Mesothelial cell of epicardium (in vitro differentiated cells): ENCODE measurements around the gene ZDHHC22. TPM values are rescaled to one million over a fixed set of nuclear protein-coding genes. Genes with fewer than 3 reads are reported as not detected.
A peak's percentile ranks its signal among the peaks of the same experiment; 100 is the strongest.

ENCODE experiments used
- DNase-seq, 2 experiments: peaks; one replicate each; pipeline ENCODE4 v3.0.0; 2021; ENCODE audit warnings: low spot score in 2 of 2; ENCODE audit not compliant: unreplicated experiment in 2 of 2
- H3K27ac Mint-ChIP-seq: 2 replicates; pipeline ENCODE4 v1.8.0; 2021; ENCODE audit warnings: mixed read lengths
- H3K27me3 Mint-ChIP-seq: 2 replicates; pipeline ENCODE4 v1.8.0; 2021; ENCODE audit warnings: low read depth, mixed read lengths
- H3K36me3 Mint-ChIP-seq: 2 replicates; pipeline ENCODE4 v1.8.0; 2021; ENCODE audit warnings: mixed read lengths
- H3K4me1 Mint-ChIP-seq: 2 replicates; pipeline ENCODE4 v1.8.0; 2021; ENCODE audit warnings: mixed read lengths
- H3K4me3 Mint-ChIP-seq: 2 replicates; pipeline ENCODE4 v1.8.0; 2021; ENCODE audit warnings: mild to moderate bottlenecking, moderate library complexity, mixed read lengths
- H3K9me3 Mint-ChIP-seq: 2 replicates; pipeline ENCODE4 v1.8.0; 2021; ENCODE audit warnings: mixed read lengths
- total RNA-seq: library from RNA; stranded (reverse); gene quantifications from 3 replicates; pipeline ENCODE4 v1.2.1, GENCODE V29; 2021
- TF ChIP-seq, protein P1 (sequence below): fragments of 200-600 bp; sonication (generic); IDR thresholded peaks from one replicate; pipeline ENCODE4 v1.5.0; 2021; ENCODE audit warnings: antibody characterized with exemption; ENCODE audit not compliant: unreplicated experiment

Gene ZDHHC22, protein sequence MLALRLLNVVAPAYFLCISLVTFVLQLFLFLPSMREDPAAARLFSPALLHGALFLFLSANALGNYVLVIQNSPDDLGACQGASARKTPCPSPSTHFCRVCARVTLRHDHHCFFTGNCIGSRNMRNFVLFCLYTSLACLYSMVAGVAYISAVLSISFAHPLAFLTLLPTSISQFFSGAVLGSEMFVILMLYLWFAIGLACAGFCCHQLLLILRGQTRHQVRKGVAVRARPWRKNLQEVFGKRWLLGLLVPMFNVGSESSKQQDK
- not detected in 3 replicates for total RNA-seq

DNA sequence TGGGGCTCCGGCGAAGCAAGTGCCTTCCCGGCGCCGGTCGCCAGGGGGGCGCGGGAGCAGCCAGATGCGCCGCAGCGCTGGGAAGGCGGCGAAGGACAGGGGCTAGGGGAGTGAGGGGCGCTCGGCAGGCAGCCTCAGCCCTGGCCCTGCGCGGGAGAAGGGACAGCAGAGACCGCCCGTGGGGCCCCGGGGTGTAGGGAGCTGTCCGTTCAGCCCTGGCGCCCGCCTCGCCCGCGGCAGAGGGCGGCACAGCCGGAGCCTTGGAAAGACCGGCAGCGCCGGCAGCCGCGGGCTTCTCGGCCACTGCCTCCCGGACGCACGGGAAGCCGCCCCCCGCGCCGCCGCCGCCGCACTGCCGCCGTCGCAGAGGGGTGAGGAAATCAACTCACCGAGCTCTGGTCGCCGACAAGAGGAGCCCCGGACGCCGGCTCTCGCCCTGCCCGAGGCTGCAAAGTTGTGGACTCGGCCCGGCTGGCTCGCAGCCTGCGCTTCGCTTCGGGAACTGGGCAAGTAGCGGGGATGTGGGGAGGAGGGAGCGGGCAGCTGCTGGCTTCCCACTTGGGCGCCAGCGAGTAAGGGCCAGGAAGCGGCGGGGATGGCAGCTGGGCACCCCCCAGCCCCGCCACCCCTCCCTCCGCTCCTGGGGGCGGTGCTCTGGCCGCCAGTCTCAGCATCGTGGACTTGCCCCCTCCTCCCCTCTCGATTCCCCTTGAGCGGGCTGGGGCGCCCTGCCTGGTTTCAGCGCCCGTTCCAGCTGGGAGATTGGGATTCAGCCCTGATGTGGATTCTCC lies at the start of gene ZDHHC22:
Gene ZDHHC22 (minus strand): TSS at position 578 of the 791 bp plus-strand sequence. CDS start 2,053 bp downstream, outside the sequence.
- Mint-ChIP-seq H3K27me3 (peaks cover 93% of the 10 kb centered on the region), H3K36me3 (no peaks in the 10 kb centered on the region), H3K27ac (no peak within 1 kb of the TSS)

DNA sequence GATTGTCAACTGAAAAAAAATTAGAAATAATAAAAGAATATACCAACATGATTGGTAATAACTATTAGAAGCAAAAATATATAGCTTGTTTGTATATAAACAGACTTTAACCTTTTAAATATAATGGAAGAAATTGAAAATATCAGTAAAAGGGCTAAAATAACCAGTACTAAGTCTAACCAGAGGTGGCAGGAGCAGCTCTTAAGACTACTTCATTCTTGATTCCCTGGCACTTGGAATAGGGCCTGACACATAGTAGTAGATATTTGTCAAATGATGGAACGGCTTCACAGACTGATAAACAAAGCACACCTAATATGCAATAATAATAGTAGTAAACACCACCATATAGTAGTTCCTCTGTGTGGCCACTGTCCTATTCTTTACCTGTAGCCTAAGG lies 49.4 kb upstream of the ZDHHC22 start:
- Mint-ChIP-seq H3K4me1 (no peaks in the 10 kb centered on the region), H3K36me3 (no peaks in the 10 kb centered on the region), H3K9me3 (no peaks in the 10 kb centered on the region), H3K27me3 (peaks cover 43% of the 10 kb centered on the region), H3K4me3 (no peak overlapping the region), H3K27ac (no peak overlapping the region)
- DNase-seq, result no peak
- TF ChIP-seq, protein P1, sequence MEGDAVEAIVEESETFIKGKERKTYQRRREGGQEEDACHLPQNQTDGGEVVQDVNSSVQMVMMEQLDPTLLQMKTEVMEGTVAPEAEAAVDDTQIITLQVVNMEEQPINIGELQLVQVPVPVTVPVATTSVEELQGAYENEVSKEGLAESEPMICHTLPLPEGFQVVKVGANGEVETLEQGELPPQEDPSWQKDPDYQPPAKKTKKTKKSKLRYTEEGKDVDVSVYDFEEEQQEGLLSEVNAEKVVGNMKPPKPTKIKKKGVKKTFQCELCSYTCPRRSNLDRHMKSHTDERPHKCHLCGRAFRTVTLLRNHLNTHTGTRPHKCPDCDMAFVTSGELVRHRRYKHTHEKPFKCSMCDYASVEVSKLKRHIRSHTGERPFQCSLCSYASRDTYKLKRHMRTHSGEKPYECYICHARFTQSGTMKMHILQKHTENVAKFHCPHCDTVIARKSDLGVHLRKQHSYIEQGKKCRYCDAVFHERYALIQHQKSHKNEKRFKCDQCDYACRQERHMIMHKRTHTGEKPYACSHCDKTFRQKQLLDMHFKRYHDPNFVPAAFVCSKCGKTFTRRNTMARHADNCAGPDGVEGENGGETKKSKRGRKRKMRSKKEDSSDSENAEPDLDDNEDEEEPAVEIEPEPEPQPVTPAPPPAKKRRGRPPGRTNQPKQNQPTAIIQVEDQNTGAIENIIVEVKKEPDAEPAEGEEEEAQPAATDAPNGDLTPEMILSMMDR, result no peak

More for the DNA sequence above, at the start of gene ZDHHC22:
- peak; percentile 39 to 77 for DNase-seq
- H3K9me3 Mint-ChIP-seq, result no peaks in the 10 kb centered on the region
- H3K4me1 Mint-ChIP-seq, result peaks cover 17% of the 10 kb centered on the region
- peak within 1 kb of the TSS; percentile 61 for H3K4me3 Mint-ChIP-seq
- TF ChIP-seq, protein P1, result peak; percentile 75

DNA sequence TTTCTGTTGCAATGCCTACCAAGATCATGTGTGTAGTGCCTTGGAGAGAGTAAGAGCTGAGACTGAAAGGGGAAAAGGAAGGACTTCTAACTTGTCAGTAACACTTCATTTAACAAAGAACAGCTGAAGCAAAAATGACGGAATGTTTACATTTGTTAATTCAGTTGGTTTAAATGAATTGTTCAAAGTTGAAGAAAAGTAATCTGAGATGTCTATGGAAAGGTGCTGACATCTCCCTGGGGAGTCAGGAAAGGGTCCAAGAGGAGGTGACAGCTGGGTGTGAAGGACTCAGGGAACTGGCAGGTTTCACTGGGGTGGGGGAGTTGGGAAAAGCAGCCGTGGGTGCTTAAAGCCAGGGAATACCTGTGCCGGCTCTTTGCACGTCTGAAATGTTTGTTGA lies 47.9 kb upstream of the ZDHHC22 start:
- H3K4me3 Mint-ChIP-seq, result no peak overlapping the region
- TF ChIP-seq, protein P1, result no peak
- H3K9me3 Mint-ChIP-seq, result no peaks in the 10 kb centered on the region
- H3K36me3 Mint-ChIP-seq, result no peaks in the 10 kb centered on the region
- H3K27ac Mint-ChIP-seq, result no peak overlapping the region
- peaks cover 36% of the 10 kb centered on the region for H3K27me3 Mint-ChIP-seq
- H3K4me1 Mint-ChIP-seq, result no peaks in the 10 kb centered on the region
- no peak for DNase-seq

DNA sequence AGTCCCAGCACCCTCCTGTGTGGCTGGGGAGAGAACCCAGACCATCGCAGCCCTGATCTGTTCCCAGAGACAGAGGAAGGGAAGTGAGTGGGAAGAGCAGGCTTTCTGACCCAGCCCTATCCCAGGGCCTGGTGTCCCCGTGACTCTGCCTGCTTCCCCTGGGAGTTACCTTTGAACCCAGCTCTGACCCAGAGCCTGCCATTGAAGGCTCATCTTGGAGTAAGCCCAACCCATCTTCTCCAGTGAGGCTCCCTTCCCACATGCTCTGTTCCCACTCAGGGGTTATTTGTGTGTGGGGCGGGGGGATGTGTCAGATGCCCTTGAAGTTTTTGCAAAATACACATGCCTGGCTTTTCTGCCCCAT lies 46.0 kb upstream of the ZDHHC22 start:
- DNase-seq, result no peak
- TF ChIP-seq, protein P1, result no peak
- H3K27me3 Mint-ChIP-seq, result peaks cover 45% of the 10 kb centered on the region
- no peaks in the 10 kb centered on the region for H3K9me3 Mint-ChIP-seq
- no peak overlapping the region for H3K4me3 Mint-ChIP-seq
- peaks cover 3% of the 10 kb centered on the region for H3K4me1 Mint-ChIP-seq
- H3K36me3 Mint-ChIP-seq, result no peaks in the 10 kb centered on the region
- H3K27ac Mint-ChIP-seq, result no peak overlapping the region

DNA sequence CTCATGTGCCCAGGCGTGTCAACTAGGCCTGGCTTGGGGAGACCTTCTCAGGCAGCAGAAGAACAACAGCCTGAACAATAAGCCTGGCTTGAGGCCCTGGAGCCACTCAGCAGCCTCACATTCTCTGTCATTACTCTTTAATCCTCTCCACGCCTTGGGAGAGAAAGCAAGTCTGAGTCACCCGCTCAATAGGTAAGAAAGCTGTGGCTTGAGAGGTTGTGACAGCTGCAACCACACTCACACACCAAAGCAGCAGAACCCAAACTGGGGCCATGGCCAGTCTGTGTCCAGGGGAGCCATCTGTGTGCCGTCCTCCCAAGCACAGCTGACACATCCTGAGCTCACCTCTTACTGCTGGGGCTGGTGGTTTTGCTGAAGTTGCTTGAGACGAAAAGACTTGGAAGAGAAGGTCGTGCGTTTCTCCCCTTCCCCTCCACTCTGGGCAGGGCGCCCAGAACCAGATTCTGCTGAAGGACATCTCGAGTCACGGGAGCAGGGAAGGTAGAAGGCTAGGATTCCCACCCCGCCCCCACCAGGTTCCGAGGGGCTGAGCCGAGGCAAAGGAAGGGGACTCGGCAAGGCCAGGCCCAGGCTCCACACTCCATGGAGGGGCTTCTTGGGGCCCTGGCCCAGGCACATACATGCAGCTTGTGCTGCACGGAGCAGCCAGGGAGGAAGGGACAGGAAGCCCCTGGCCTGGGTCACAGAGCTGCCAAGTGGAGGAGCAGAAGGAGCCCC lies 45.5 kb upstream of the ZDHHC22 start:
- Mint-ChIP-seq H3K9me3 (no peaks in the 10 kb centered on the region), H3K4me1 (peaks cover 4% of the 10 kb centered on the region), H3K36me3 (no peaks in the 10 kb centered on the region), H3K27ac (no peak overlapping the region), H3K4me3 (no peak overlapping the region), H3K27me3 (peaks cover 40% of the 10 kb centered on the region)
- TF ChIP-seq, protein P1, result no peak
- DNase-seq, result no peak
